GM12891 (cell line): ENCODE results near the gene IL1RAPL2.

Source experiments
- POLR2A ChIP-seq: IDR thresholded peaks from 2 replicates; pipeline ENCODE4 v1.6.1; 2011; ENCODE audit warnings: low read depth, low read length, control low read depth
- TAF1 ChIP-seq: IDR thresholded peaks from 2 replicates; pipeline ENCODE4 v1.6.1; 2011; ENCODE audit warnings: low read depth, low read length, control low read depth

- TF ChIP-seq TAF1 (no peak), POLR2A (no peak)
Measured at GRCh38 chrX:105266456-105266855, 700.5 kb downstream of the IL1RAPL2 start.
